ENCODE measurements around the gene MACROD2.

The MACROD2 gene

DNA sequence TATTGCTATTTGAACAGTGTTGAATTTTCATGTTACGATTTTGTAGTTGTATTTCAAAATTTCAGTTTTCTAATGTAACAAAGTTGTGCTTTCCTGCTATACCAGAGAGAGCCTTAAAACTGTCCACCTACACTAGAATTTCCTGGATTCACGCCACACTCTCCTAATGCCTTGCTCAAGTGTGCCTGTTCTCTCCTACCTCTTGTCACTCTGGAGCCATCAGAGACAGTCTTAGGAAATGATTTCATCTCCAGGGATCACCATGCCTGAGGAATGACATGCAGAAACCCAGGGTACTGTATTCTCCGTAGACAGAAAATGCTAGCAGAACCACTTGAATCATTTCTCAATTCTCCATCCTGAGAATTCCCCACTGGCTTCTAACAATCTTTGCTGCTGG is 1910.3 kb downstream of the MACROD2 start:
- FAIRE-seq = no peak

DNA sequence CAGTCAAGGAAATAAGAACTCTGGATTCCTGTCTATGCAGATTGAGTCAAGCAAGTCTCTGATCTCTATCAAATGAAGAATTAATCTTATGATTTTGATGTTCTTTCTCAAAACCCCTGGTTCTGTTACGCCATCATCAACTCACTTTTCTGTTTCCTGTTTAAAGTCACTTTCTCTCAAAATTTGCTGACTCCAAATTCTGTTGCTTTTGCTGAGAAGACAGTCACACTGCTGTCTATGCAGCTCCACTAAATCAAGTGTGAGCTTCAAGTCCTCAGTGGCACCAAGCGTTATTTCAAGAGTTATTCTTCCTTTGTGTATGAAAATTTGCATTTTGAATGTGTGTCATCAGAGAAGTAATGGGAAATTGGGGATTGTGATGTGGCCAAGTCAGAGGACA is 1914.7 kb downstream of the MACROD2 start:
- no peak for FAIRE-seq

GRCh38 chr20:15911581-15911980 is 1916.3 kb downstream of the MACROD2 start:
- no peak for FAIRE-seq

- no peak for FAIRE-seq
Measured at GRCh38 chr20:15913391-15914025, 1918.2 kb downstream of the MACROD2 start.

DNA sequence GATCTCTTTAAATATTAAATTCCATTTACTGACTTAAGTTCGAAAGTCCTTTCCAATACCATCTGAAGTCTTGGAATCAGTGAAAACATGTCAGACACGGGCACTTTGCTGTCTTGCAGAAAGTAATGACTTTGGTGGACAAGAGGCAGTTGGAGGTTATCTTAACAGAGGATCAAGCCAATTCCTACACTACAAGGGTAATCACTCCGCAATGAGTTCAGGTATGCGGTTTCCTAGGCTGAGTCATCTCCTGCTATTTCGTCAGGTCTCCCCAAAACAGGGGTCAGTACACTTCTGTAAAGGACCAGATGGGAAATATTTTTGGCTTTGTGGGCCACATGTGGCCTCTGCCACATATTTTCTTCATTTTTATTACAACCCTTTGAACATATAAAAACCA is 1921.3 kb downstream of the MACROD2 start:
- no peak for FAIRE-seq

DNA sequence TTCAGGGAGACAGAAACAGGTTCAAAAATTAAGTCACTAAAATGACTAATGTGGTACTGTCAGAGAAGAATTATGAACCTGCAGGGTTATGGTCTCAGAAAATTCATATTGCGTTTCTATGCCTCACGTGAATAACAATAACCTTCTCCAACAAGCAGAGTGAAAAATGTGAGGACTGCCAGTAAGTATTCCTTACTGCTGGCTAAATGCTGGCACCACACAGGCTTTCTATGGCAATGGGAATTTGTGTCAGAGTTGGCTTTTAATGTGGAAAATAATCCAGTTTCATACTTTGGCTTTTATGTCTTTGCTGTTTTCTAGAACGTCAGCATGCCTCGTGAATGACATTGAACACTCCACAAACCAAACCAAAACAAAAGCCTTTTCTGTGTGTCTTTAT is 1922.0 kb downstream of the MACROD2 start:
- no peak for FAIRE-seq

DNA sequence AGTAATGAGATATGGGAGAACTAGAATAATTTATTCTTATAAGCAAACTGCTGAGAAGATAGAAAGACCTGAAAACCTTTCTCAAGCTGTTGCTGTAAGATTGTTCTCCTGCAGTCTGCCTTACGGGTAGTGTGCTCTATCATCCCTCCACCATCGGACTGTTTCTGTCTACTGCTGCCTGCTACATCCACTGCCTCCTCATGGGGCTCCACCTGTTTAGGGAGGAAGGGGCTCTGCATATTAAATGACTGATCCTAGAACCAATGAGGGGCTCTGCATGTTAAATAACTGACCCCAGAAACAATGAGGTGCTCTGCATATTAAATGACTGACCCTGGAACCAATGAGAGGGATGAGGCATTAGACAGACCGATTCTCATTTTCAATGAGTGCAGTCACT is 1923.3 kb downstream of the MACROD2 start:
- FAIRE-seq = no peak

- FAIRE-seq = no peak
Measured at GRCh38 chr20:15919118-15919517, 1923.8 kb downstream of the MACROD2 start.

- FAIRE-seq = no peak
Measured at GRCh38 chr20:15921930-15922329, 1926.6 kb downstream of the MACROD2 start.

DNA sequence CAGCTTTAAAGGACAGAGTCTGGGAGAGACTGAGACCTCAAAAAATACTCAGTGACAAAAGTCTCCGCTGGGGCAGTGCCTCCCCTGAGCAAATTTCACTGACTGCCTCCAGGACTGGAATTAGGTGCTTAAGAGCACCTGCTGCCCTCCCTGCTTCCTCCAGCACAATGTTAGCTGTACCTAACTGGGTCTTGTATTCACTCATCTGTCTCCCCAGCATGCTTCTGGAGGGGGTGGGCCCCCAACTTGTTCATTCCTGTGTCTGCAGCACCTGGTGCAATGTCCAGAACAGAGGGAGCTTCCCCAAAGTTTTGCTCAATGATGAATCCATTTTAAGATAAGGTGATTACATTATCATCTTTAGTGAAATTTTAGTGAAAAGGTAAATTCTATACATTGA is 1927.2 kb downstream of the MACROD2 start:
- FAIRE-seq = no peak

DNA sequence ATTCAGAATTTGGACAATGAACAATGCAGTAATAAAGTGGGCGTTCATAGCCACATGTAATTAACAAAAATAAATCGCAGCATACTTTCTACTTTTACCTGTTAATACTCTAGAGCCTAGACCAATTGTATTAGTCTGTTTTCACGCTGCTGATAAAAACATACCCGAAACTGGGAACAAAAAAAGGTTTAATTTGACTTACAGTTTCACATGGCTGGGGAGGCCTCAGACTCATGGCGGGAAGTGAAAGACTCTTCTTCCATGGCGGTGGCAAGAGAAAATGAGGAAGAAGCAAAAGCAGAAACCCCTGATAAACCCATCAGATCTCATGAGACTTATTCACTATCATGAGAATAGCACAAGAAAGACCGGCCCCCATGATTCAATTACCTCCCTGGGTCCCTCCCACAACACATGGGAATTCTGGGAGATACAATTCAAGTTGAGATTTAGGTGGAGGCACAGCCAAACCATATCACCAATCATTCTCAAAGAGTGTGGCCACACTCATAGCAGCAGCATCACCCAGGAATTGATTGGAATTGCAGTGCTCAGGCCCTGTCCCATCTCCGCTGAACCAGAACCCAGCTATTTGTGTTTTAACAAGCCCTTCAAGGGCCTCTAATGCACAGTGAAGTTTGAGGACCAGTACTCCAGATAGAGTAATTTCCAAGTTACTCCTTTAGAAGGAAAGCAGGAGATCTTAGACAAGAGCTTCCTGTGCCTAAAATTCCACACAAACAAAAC is 1927.9 kb downstream of the MACROD2 start:
- no peak for FAIRE-seq

DNA sequence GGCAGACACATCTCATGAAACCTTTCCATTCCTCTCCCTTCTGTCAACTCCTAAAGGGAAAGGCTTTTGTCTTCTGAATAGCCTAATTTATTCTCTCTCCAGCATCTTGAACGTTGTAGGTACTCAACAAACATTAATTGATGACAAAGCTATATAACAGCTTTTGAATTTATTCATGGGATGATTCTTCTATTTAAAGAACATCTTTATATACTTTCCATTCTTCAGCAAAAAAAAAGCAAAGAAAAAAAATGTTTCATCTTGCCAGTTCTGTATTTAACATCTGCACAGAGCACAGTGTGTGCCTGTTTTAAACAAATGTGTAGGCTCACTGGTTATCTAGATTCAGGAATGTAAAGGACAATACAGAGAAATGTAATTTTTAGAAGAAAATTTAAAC is 1929.2 kb downstream of the MACROD2 start:
- FAIRE-seq = no peak

DNA sequence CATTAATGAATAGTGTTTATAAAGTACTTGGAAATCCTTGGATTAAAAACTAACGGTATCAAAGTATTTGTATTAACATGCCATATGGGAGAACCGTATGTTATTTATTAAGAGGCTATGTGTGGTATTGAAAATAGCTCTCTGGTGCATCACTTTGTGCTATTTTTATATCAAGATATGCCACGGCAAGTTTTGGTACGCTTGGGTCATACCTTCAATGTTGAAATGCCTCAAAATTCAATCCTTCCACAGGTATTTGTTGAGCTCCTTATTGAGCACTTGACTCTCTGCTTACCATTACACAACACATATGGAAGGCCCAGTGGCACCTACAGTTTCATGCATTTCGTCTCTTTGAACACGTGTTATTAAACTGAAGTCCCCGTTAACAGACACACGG is 1930.1 kb downstream of the MACROD2 start:
- FAIRE-seq = no peak

DNA sequence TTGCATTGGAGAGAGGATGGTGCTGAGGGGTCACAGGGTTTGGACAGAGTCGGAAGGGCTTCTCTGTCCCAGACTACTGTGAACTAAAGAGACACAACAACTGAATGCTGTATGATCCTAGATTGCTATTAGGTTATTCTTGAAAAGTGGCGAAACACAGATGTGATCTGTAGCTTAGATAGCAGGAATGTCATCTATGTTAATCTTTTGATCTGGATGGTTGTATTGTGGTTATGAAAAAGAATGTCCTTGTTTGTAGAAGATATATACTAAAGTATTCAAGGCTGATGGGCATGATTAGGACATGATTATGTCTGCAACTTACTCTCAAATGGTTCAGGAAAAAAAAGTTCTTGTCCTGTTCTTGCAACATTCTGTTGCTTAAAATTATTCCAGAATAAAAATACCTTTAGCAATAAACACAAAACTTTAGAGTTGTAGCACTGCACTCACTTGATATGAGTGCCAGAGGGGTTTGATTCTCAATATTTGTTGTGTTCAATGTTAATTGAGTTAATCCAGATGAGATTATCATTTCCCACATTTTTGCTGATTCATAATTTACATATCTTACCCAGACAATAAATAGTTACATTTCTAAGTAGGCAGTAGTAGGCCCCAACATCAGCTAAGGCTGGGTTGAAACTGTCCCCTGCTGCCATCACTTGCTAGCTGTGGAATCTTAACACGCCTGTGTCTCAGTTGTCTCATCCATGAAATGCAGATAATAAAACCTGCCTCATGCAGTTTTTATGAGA is 1932.8 kb downstream of the MACROD2 start:
- no peak for FAIRE-seq

- FAIRE-seq = no peak
Measured at GRCh38 chr20:15928946-15929345, 1933.6 kb downstream of the MACROD2 start.

DNA sequence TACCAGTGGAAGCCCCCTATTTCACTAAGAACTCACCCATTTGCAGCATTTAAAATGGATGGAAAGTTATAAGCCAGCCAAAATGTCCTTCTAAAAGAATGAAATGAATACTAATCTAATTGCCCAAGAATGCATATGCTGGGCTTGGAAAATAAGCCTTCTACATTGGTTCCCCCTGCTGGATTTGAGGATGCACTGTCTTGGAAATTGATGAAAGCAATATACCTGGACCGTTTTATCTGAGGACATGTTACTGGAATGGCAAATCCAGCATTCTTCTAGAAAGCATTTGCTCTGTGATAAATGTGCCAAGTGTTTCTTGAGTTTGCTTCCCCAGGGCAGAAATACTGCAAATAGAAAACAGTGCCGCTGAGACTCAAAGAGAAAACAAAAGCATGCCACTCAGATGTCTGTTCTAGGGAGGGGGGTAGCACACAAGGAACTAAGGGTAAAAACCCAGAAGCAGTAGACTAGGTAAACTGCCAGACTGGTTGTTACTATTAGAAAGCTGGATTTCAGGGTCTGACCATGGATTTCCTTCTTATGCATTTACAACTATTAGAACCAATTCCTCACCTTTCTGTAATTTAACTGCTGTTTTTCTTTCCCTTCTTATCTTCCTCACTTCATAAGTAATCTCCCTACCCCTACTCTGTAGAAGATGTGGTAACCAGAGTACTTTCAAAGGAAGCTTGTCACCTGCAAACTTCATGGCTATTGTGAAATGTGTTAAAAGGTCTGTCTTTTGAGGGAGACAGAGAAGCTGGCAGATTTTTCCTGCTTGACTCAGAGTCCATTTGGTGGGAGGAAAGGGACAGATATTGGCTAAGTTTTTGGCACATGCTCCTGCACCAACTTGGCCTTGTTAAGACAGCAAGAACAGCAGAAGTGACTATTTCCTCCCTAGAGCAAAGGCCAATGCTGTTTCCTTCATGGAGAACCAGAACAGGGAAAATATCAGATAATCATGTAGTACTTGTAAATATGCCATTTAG is 1935.3 kb downstream of the MACROD2 start:
- no peak for FAIRE-seq

DNA sequence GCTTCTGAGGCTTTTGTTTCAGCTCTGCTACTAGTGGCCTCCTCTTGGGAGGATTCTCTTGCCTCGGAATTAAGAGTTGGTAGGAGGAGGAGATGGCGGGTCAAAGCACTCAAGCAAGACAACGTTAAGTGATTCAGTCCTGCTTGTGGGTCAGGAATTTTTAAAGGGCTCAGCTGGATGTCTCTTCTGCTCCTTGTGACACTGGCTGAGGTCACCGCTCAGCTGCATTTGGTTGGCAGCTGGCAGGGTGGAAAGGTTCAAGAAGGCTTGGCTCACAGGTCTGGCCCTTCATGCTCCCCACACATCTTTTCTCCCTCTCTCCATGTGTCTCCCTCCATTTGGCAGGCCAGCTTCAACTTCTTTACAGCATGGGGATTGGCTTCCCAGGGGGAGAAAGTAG is 1936.6 kb downstream of the MACROD2 start:
- FAIRE-seq = no peak

DNA sequence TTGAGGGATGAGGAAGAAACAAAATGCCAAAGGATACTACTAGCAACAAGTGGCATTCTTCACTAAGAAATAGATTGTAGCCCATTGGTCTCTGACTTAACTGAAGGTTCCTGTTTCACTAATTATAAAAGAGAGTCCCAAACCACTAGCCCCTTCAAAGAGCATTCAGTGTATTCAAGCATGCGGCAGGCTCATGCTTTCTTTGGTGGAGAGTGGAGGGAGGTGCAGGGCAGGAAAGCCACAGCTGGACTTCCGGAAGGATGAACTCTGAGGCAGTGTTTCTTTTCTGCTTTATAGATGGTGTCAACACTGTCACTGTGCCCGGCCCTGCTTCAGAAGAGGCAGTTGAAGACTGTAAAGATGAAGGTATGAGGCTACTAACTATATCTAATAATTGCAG is 1941.9 kb downstream of the MACROD2 start:
- FAIRE-seq = no peak

DNA sequence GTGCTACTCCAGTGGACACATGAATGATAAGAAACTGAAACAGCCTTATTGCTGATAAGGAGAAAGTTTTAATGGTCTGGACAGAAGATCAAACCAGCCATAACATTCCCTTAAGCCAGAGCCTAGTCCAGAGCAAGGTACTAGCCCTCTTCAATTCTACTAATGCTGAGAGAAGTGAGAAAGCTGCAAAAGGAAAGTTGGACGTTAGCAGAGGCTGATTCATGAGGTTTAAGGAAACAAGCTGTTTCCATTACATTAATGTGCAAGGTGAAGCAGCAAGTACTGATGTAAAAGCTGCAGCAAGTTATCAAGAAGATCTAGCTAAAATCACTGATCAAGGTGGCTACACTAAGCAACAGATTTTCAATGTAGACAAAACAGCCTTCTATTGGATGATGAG is 1943.5 kb downstream of the MACROD2 start:
- FAIRE-seq = no peak

DNA sequence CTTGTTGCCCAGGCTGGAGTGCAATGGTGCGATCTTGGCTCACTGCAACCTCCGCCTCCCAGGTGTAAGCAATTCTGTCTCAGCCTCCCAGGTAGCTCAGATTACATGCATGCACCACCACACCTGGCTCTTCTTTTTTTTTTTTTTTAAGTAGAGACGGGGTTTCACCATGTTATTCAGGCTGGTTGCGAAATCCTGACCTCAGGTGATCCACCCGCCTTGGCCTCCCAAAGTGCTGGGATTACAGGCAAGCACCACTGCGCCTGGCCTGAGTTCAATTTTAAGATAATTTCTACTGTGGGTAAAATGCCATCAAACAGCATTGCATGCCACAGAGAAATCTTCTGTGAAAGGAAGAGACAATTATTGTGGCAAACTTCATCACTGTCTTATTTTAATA is 1944.8 kb downstream of the MACROD2 start:
- no peak for FAIRE-seq

- no peak for FAIRE-seq
Measured at GRCh38 chr20:15942130-15942529, 1946.8 kb downstream of the MACROD2 start.

DNA sequence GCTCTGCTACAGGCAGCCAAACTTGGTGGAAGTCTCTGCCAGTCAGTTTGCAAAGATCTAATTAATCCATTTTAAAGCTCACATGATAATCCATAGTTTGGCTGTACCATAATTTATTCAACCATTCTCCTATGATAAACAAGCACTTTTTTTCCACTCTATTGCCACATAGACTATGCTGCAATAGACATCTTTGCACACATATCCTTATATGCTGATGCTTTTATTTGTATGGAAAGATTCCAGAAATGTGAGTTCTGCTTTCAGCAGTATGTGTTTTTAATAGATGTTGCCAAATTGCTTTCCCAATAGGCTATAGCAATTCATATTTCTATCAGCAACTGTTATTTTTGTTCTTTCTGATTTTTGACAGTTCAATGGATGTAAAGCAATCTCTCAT is 1950.0 kb downstream of the MACROD2 start:
- no peak for FAIRE-seq

GRCh38 chr20:15949391-15949790 is 1954.1 kb downstream of the MACROD2 start:
- no peak for FAIRE-seq

Measured in colon (tissue), 2 donors.